GM21825 (cell line): Measurements from ENCODE around the gene ZNF888.
"Not testable (repeated sequence)": the region's sequence is repeated elsewhere in the genome, so short reads cannot be mapped to it uniquely, and the experiment has no call there.

Experiments
- ATAC-seq: cut with Tn5 transposase; IDR thresholded peaks from one replicate; pipeline ENCODE4 v1.9.1; 2021; ENCODE audit warnings: mild to moderate bottlenecking, moderate library complexity; ENCODE audit not compliant: unreplicated experiment

ZNF888 gene

DNA sequence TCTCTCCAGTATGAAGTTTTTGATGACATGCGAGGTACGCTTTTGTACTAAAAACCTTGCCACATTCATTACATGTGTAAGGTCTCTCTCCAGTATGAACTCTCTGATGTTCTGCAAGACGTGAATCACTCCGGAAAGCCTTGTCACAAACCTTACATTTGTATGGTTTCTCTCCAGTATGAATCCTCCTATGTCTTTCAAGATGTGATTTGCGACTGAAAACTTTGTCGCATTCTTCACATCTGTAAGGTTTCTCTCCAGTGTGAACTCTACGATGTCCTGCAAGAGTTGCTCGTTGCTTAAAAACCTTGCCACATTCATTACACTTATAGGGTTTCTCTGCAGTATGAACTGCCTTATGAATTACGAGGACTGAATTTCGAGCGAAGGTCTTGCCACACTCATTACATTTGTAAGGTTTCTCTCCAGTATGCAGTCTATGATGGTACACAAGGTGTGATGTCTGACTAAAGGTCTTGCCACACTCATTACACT lies 42.3 kb downstream of the ZNF888 start:
- no peak for ATAC-seq

DNA sequence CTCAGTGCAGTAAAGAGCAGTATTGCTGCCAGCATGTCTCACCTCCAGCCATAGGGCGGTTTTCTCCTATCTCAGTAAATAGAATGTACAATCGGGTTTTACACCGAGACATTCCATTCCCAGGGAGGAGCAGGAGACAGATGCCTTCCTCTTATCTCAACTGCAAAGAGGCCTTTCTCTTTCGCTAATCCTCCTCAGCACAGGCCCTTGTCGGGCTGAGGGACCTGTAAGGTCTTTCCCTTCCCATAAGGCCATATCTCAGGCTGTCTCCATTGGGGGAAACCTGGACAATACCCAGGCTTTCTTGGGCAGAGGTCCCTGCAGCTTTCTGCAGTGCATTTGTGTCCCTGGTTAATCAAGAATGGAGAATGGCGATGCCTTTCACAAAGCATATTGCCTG lies 50.2 kb downstream of the ZNF888 start:
- not testable (repeated sequence) for ATAC-seq

DNA sequence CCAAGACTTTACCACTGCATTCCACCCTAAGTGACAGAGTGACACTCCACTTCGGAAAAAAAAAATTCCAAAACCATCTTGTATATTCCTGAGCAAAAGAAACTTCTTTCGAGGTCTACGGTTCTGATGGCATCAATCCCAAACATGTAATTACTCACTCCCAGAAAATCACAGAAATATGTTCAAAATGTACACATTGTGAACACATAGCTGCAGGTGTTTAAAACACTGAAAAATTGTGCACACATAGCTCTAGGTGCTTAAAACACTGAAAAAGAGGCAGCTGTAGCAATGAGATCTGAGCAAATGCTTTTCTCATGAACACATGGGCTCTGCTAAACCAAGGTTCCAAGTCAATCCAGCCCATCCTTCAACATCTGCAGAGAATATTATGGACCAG lies 51.8 kb downstream of the ZNF888 start:
- no peak for ATAC-seq

DNA sequence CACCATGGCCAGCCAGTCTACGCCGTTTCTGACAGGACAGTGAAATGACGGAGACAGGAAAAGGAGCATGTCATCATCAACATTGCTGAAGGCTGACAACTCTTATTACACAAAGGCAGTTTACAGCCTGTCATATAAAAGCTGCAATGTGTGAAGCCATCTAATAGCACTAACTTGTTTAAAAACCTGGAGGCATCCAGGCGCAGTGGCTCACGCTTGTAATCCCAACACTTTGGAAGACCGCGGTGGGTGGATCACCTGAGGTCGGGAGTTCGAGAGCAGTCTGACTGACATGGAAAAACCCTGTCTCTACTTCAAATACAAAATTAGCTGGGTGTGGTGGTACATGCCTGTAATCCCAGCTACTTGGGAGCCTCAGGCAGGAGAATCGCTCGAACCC lies 55.2 kb downstream of the ZNF888 start:
- not testable (repeated sequence) for ATAC-seq

DNA sequence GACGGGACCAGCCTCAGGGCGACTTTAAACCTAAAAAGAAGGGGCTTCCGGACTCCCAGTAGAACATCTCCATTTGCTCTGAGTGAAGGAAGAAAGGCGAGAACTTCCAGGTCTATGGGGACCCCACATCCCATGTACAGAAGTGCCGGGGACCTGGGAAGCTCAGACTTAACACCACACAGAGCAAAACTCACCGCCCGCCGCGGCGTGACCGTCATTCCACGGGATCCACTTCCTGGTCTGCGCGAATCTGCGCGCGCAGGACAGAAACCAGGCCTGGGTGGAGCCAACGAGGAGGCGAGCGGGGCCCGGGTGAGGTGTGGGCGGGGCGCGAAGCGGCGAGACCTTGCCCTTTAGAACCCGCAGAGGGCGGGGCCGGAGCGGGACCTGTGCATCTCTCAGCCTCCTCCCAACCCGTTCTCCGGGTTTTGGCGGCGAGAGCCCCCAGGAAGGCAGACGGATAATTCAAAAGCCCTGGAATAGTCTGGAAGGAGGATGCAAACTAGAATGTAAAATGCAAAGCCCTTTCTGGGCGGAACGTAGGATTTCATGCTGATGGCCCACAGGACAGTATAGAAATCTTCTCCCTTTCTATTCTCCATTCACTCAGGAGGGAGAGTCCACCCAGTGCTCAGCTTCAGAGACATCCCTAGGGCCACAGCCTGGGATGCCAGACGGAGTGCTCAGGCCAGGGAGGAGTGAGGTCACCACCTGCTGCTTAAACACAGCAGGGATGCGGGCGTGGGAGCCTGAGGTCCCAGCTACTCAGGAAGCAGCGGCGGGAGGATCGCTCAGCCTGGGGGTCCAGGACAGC lies 65.6 kb downstream of the ZNF888 start, which contains the start of gene ZNF468:
ZNF468 (minus strand) TSS at position 242 of the 814 bp plus-strand sequence. CDS start 3,347 bp downstream, outside the sequence.
- peak; percentile 95 for ATAC-seq

DNA sequence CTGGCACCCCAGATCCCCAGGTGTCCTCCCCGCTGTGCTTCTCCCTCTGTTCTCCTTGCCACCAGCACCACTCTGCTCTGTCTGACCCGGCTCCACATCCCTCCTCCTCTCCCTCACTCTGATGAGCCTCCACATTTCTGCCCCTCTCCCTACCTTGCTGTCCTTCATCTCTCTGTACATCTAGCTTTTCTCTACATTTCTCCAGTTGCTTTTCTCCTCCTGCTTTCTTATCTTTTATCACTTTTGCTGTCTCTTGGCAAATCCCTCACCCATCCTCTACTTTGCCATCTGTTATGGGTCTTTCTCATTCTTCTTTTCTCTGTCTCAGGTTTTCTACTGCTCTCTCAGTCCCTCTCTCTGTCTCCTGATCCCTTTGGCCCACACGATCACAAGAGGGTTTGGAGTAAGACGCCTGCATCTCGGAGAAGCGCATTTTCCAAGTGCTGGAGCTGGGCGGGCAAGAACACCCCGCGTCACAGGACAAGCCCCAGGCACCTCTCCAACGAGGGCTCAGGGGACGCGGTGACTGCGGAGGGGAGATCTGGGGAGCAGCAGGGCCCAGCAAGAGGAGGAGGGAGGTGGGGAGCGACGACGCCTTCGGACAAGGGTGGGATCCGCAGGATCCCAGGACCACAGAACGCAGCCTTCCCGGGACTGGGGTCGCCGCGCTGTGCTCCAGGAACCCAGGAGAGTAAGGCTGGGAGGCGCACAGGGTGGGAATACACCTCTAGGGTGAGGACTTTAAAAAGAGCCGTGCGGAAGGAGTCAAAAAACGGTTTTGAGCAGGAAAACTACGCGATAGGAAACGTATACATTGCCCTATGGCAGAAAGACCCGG lies 66.5 kb downstream of the ZNF888 start:
- peak; percentile 7 for ATAC-seq
